ENCODE results near the gene KLRF2. TPM values are rescaled to one million over a fixed set of nuclear protein-coding genes. Genes with fewer than 3 reads are reported as not detected.

The KLRF2 gene
- polyA plus RNA-seq, 1 donor from 2014 or later, result not detected

- Histone ChIP-seq H3K79me2 (replicated peaks; ENCODE audit: insufficient read depth, low read length) (no peaks in the 10 kb centered on the region), H4K20me1 (ENCODE audit: insufficient read depth) (no peaks in the 10 kb centered on the region), H3K9me2 (ENCODE audit: insufficient read depth, low read length) (no peaks in the 10 kb centered on the region), H3K4me2 (ENCODE audit: low read length) (no peak overlapping the region), H3K9me3 (ENCODE audit: low read length) (peaks cover 2% of the 10 kb centered on the region), H3K27ac (ENCODE audit: low read length) (no peak overlapping the region), H3K27me3 (ENCODE audit: insufficient read depth, low read depth, low read length) (no peaks in the 10 kb centered on the region), H3K36me3 (ENCODE audit: insufficient read depth, low read length) (no peaks in the 10 kb centered on the region), H3K9ac (ENCODE audit: low read length) (no peak overlapping the region), H3K4me3 (ENCODE audit: low read length) (no peak overlapping the region), H3F3A (ENCODE audit: insufficient read depth, low read length, poor library complexity, severe bottlenecking) (no peaks in the 10 kb centered on the region), H2AFZ (ENCODE audit: low read depth, low read length) (no peak overlapping the region)
- TF ChIP-seq RAD21 (conservative IDR thresholded peaks at IDR 0.05), result no peak
- TF ChIP-seq REST (IDR thresholded peaks at IDR 0.05; ENCODE audit: borderline replicate concordance), result no peak
- no peak for TF ChIP-seq MXI1 (conservative IDR thresholded peaks at IDR 0.05; ENCODE audit: poor library complexity, severe bottlenecking)
- TF ChIP-seq SMC3 (conservative IDR thresholded peaks at IDR 0.05; ENCODE audit: poor library complexity), result no peak
- TF ChIP-seq EZH2 (IDR thresholded peaks at IDR 0.05; ENCODE audit: borderline replicate concordance, insufficient read depth, low read length, poor library complexity, severe bottlenecking), result no peak
- no peak for TF ChIP-seq CTCF (IDR thresholded peaks at IDR 0.05; ENCODE audit: poor library complexity, severe bottlenecking)
- TF ChIP-seq POLR2AphosphoS5 (IDR thresholded peaks at IDR 0.05), result no peak
- TF ChIP-seq TAF1 (IDR thresholded peaks at IDR 0.05; ENCODE audit: low read depth), result no peak
- TF ChIP-seq EP300 (conservative IDR thresholded peaks at IDR 0.05; ENCODE audit: poor library complexity, severe bottlenecking), result no peak
Observed at GRCh38 chr12:9867531-9867930, 13.8 kb upstream of the KLRF2 start.

GRCh38 chr12:9868311-9868801, 12.9 kb upstream of the KLRF2 start:
- Histone ChIP-seq H3F3A (ENCODE audit: insufficient read depth, low read length, poor library complexity, severe bottlenecking) (no peaks in the 10 kb centered on the region), H3K36me3 (ENCODE audit: insufficient read depth, low read length) (no peaks in the 10 kb centered on the region), H3K4me3 (ENCODE audit: low read length) (no peak overlapping the region), H4K20me1 (ENCODE audit: insufficient read depth) (no peaks in the 10 kb centered on the region), H3K9me3 (ENCODE audit: low read length) (no peaks in the 10 kb centered on the region), H3K9me2 (ENCODE audit: insufficient read depth, low read length) (no peaks in the 10 kb centered on the region), H3K79me2 (replicated peaks; ENCODE audit: insufficient read depth, low read length) (no peaks in the 10 kb centered on the region), H2AFZ (ENCODE audit: low read depth, low read length) (no peak overlapping the region), H3K9ac (ENCODE audit: low read length) (no peak overlapping the region), H3K27ac (ENCODE audit: low read length) (no peak overlapping the region), H3K4me2 (ENCODE audit: low read length) (no peak overlapping the region), H3K27me3 (ENCODE audit: insufficient read depth, low read depth, low read length) (no peaks in the 10 kb centered on the region)
- TF ChIP-seq CTCF (IDR thresholded peaks at IDR 0.05; ENCODE audit: poor library complexity, severe bottlenecking), result no peak
- TF ChIP-seq MXI1 (conservative IDR thresholded peaks at IDR 0.05; ENCODE audit: poor library complexity, severe bottlenecking), result no peak
- no peak for TF ChIP-seq TAF1 (IDR thresholded peaks at IDR 0.05; ENCODE audit: low read depth)
